GM12801 (cell line): Measurements from ENCODE around the gene CACNG4.

ENCODE experiments used
- TF ChIP-seq, protein P1 (sequence below): IDR thresholded peaks from one replicate; pipeline ENCODE4 v1.5.1; 2011; ENCODE audit warnings: control low read depth; ENCODE audit not compliant: insufficient read length; ENCODE audit errors: extremely low read depth

The CACNG4 gene

GRCh38 chr17:66938656-66939055 is 25.9 kb upstream of the CACNG4 start:
- TF ChIP-seq, protein P1, sequence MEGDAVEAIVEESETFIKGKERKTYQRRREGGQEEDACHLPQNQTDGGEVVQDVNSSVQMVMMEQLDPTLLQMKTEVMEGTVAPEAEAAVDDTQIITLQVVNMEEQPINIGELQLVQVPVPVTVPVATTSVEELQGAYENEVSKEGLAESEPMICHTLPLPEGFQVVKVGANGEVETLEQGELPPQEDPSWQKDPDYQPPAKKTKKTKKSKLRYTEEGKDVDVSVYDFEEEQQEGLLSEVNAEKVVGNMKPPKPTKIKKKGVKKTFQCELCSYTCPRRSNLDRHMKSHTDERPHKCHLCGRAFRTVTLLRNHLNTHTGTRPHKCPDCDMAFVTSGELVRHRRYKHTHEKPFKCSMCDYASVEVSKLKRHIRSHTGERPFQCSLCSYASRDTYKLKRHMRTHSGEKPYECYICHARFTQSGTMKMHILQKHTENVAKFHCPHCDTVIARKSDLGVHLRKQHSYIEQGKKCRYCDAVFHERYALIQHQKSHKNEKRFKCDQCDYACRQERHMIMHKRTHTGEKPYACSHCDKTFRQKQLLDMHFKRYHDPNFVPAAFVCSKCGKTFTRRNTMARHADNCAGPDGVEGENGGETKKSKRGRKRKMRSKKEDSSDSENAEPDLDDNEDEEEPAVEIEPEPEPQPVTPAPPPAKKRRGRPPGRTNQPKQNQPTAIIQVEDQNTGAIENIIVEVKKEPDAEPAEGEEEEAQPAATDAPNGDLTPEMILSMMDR: no peak

GRCh38 chr17:66939461-66940114 is 24.9 kb upstream of the CACNG4 start:
- TF ChIP-seq, protein P1: no peak

DNA sequence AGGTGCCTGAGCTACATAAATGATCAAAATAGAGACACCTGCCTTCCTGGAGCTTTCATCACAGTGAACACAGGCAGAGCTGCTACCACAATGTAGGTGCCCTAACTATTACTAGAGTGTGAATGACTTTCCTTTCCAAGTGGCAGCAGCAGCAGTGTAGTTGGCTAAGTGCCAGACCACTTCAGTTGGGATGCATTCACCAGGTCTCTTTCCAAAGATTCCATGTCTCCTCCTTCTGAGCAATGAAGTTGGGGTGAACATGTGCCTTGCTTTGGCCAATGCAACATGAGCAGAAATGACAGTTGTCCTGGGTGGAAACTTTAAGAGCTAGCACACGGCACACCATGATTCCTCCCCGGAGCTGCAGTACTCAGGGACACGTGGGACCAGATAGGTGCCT is 23.3 kb upstream of the CACNG4 start:
- TF ChIP-seq, protein P1: no peak

DNA sequence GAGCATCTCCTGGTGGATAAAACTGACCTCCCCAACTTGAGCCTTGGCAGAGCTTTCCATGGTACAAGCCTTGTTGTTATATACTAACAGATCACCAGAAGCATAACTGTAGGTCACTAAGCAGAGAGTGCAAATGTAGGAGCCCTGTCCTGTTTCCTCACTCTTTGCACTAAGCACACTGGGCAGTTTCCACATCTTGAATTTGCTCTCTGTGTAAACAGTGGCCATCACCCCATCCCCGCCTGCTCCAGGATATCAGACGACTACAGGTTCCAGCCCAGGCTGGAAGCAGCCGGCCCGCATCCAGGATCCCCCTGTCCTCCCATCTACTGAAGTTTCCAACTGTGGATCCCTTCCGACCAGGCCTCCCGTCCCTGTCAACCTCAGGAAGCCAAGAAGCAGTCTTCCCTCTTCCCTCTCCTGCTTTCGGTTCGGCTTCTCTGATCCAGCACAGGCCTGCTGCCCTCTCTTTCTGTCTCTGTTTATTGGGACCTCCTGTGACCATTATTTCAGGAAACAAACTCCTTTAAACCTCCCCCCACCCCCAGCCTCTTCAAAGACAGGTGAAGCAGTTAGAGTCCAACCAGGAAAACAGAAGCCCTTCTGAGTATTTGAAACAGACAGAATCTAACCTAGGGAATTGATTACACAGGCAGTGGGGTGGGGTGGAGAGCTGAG is 22.6 kb upstream of the CACNG4 start:
- TF ChIP-seq, protein P1: no peak

GRCh38 chr17:66942451-66943264 is 21.8 kb upstream of the CACNG4 start:
- TF ChIP-seq, protein P1: no peak

- TF ChIP-seq, protein P1: no peak
These were observed 21.0 kb upstream of the CACNG4 start for GRCh38 chr17:66943484-66943883.
